ENCODE data around the gene TAF11L13.

TAF11L13 gene

DNA sequence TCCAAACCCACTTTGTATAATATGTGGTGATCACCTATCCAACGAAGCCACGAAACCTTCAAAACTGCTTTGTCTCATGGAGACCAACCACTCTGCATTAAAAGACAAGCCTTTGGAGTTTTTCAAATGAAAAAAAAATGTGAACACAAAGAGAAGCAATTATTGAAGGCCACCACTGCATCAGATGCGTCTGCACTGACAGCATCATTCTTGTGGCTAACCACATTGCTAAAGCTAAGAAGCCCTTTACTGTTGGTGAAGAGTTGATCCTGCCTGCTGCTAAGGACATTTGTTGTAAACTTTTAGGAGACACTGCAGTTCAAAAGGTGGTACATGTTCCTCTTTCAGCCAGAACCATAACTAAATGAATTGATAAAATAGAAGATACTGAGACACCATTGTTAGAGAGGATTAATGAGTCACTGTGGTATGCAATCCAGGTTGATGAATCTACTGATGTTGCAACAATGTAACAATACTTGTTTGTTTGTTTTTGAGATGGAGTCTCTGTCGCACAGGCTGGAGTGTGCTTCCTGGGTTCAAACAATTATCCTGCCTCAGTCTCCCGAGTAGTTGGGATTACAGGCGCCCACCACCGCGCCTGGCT, 47.8 kb downstream of the TAF11L13 start:
- DNase-seq (ENCODE audit: low spot score), result no peak

GRCh38 chr5:17680737-17681136, 48.8 kb downstream of the TAF11L13 start:
- no peak for DNase-seq (ENCODE audit: low spot score)
